Fibroblast of skin of right biceps (primary cell): Measurements from ENCODE around the gene CCDC91.

Source experiments
- DNase-seq: peaks from one replicate; pipeline ENCODE4 v3.0.0-alpha.2; 2013

CCDC91 gene

GRCh38 chr12:28190321-28191050 lies at the start of gene CCDC91:
CCDC91 (plus strand) TSS chr12:28190456; CDS start chr12:28257216, 66,760 bp downstream.
- peak; percentile 79 for DNase-seq

- DNase-seq: no peak
These were observed 46.2 kb upstream of the CCDC91 start for GRCh38 chr12:28144059-28144458.

GRCh38 chr12:28144532-28144931 lies 45.7 kb upstream of the CCDC91 start:
- DNase-seq: no peak

DNA sequence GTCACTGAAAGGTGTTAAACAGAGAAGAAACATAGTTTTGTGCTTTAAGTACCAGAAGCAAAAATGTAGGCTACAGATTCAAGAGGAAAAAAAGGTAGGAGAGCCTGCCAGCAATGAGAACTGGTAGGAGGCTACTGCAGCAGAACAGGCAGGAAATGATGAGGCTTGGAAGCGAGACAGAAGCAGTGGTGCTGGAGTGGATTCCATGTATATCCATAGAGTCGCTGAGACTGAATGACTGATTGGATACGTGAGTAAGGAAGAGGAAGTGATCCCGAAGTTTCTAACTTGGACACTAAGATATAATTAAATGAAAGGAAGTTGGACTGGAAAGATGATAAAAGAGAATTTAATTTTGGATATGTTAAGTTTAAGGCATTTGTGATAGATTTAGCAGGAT lies 45.0 kb upstream of the CCDC91 start:
- DNase-seq: no peak

- no peak for DNase-seq
These were observed 41.0 kb upstream of the CCDC91 start for GRCh38 chr12:28149279-28149678.

DNA sequence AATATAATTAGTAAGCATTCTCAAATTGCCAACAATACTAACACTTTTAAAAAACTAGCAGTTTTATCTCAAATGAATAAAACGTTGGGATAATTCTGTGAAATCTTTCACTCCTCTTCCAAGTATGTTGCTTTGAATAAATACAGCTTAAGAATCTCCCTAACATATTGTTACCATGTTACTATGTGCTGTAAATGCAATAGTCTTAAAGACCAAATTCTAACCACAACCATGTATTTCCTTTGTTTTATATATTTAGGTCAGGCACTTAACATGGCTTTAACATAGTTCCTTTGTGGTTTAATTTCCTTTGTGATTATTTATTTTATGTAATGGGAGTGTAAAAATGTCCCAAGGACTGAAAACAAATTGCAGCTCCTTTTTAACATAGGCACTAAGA lies 33.9 kb upstream of the CCDC91 start:
- DNase-seq: no peak

DNA sequence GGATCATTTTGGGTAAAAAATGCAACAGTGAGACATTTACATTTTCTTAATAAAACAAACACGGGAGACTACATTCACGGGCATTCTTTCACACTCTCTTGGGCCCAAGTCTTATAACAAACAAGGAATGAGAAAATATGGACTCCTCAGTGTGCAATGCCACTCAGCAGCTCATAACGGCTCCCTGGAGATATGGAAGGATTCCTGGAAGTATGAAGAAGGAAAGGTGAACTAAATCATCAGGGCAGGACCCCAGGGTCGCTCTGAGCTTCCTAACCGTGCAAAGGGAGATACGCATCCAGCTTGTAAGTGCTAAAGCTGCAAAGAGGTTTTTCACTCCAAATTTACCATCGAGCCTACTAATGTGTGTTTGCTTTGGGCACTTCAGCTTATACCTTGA lies 33.5 kb upstream of the CCDC91 start:
- no peak for DNase-seq

GRCh38 chr12:28158353-28158752 lies 31.9 kb upstream of the CCDC91 start:
- no peak for DNase-seq

GRCh38 chr12:28159688-28160087 lies 30.6 kb upstream of the CCDC91 start:
- no peak for DNase-seq

- DNase-seq: no peak
These were observed 28.6 kb upstream of the CCDC91 start for GRCh38 chr12:28161697-28162096.

DNA sequence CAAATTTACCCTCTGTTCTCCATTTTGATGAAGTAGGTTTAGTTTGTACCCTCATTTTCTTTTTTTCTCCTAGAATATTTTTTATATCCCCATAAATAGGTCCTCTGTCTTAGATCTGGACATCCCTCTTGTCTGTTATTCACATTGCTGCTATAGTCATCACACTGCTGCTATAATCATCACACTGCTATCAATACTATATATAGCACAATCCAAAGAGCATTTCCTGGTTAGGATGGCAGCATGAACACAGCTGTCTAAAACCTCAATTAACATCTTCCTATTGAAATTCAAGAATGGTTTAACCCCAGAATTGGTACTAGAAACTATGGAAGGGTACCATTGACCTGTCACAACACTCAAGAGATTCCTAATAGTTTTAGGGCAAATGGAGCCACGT lies 27.6 kb upstream of the CCDC91 start:
- DNase-seq: no peak

GRCh38 chr12:28164644-28165275 lies 25.5 kb upstream of the CCDC91 start:
- no peak for DNase-seq

DNA sequence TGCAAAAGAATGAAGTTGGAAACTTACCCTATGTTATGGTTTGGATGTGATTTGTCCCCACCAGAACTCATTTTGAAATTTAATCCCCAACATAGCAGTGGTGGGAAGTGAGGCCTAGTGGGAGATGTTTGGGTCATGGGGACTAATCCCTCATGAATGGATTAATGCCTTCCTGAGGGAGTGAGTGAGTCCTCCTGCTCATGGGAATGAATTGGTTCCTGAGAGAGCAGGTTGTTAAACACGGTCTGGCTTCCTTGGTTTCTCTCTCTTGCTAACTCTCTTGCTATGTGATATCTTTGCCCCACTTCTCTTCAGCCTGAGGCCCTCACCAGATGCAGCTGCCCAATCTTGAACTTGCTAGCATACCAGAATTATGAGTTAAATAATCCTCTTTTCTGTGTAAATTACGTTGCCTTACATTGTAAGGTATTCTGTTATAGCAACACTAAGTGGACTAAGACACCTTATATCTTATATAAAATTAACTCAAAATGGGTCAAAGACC lies 22.2 kb upstream of the CCDC91 start:
- no peak for DNase-seq

DNA sequence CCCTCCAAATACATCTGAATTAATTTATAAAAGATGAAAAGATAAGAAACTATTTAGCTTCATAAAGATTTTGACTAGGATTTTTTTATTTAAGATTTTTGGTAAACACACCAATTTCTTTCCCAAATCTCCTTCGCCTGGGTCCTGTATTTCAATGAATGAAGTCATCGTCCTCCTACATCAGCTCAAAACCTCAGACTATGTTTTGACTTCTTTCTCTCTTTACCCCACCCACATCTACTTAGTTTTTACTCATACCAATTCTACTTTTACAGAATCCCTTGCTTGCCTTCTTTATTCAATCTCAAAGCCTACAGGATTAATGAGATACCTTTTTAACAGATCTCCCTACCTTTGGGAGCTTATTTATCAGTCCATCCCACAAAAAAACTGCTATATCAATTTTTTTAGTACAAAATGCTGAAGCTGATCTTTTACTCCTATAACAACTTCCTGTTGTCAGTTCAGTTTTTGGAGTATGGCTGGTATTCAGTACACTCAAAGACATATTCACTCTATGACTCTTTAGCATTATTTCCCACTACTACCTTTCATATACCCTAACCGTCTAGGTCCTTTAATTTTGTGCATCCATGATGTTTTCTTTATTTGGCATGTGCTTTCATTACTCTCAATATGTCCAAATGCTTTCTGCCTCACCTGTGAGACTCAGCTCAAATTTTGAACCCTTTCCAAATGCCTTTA lies 18.7 kb upstream of the CCDC91 start:
- DNase-seq: no peak

GRCh38 chr12:28172434-28173030 lies 17.7 kb upstream of the CCDC91 start:
- peak; percentile 71 for DNase-seq

GRCh38 chr12:28173440-28173839 lies 16.8 kb upstream of the CCDC91 start:
- DNase-seq: no peak

DNA sequence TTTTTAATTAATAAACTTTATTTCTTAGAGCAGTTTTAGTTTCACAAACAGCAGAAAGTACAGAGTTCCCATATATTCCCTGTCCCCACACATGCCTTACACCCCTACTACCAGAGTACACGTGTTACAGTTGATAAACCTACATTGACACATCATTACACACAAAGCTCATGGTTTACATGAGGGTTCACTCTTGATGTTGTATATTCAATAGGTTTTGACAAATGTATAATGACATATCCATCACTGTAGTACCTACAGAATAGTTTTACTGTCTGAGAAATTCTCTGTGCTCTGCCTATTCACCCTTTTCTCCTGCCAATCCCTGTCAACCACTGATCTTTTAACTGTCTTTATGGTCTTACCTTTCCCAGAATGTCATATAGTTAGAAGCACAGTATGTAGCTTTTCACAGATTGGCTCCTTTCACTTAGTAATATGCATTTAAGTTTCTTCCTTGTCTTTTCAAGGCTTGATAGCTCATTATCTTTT lies 15.1 kb upstream of the CCDC91 start:
- DNase-seq: no peak

GRCh38 chr12:28176295-28176694 lies 14.0 kb upstream of the CCDC91 start:
- DNase-seq: no peak

GRCh38 chr12:28177461-28177860 lies 12.8 kb upstream of the CCDC91 start:
- no peak for DNase-seq

- no peak for DNase-seq
These were observed 12.4 kb upstream of the CCDC91 start for GRCh38 chr12:28177905-28178304.

GRCh38 chr12:28178775-28179174 lies 11.5 kb upstream of the CCDC91 start:
- no peak for DNase-seq

DNA sequence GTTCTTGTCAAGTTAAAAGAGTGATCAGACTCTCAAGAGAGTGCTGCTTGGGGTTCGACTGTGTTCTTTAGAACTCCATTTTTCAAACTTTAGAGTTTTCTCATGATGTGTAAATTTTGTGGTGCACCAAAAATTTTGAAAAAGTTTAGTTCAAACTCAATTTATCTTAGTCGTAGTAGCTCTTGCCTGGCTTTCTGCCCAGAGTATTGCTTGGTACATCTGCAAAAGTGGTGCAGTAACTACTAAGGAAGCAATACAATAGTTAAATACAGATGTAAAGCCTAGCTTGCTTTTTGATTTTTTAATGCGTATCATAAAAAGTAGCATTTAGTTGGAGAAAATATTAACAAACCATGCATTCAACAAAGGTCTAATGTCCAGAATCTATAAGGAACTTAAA lies 9.5 kb upstream of the CCDC91 start:
- peak; percentile 21 for DNase-seq

- no peak for DNase-seq
These were observed 5.9 kb upstream of the CCDC91 start for GRCh38 chr12:28184375-28184774.
